Endometrial microvascular endothelial cells (primary cell): ENCODE data around the gene FAM227A. TPM values are rescaled to one million over a fixed set of nuclear protein-coding genes. Genes with fewer than 3 reads are reported as not detected.

Experiments
- in situ Hi-C: cut with HindIII; loops from 2 replicates; pipeline ENCODE4 v1.10.0; 2017; ENCODE audit warnings: low sequenced_read_pairs, low pct_unique_long_range_greater_than_20kb; ENCODE audit errors: inconsistent ontology term
- total RNA-seq: library from RNA; depleted of rRNA; stranded (reverse); fragments of >200 nt; gene quantifications from one replicate; pipeline ENCODE4 v1.2.3, GENCODE V29; 2015; ENCODE audit errors: inconsistent ontology term

Gene FAM227A
- 0.19 TPM for total RNA-seq

GRCh38 chr22:38656256-38657044 is at the start of gene FAM227A, which contains the start of gene CBY1:
Gene FAM227A, minus strand, starts transcription at chr22:38656392. Its CDS starts 6,224 bp downstream, at chr22:38650168.
Gene CBY1, plus strand, starts transcription at chr22:38656638. Its CDS starts 11,417 bp downstream, at chr22:38668055.
- in situ Hi-C loops: no loop called here

DNA sequence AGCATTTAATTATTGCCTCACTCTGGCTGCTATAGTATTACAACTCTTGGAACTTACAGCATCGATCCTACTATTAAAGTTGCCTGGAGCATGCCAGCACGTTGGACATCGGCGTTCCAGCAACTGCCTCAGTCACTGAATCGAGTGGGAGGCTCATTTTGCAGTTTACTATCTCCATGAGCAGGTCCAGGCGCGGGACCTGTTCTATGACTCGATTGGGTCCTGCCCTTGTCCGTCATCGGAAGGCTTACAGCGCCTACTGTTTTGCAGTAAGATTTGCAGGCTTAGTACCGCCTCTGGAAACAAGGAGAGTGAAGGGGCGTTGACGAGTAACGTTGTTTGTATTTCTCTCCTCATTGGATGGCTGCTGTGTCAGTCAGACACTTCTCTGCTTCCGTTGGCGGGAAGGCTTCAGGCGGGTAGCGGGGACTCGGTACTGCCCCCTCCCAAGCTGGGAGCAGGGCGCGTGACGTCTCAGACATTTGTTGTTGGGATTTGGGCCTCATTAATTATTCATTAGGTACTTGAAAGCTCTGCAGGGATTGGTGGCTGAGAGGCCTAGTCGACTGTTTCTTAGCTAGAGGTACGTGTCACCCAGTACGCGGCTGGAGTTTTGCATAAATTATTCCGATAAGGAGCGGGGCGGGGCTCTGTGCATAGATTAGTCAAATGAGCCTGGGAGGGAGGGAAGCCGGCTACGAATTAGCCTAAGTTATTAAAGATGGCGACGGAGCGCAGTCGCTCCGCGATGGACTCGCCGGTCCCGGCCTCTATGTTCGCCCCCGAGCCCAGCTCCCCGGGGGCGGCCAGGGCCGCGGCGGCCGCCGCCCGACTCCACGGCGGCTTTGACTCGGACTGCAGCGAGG is 49.3 kb upstream of the FAM227A start, which contains the start of gene GTPBP1:
TSS of gene GTPBP1 (plus strand) at position 710 of the 866 bp plus-strand sequence. CDS start at position 722, 12 bp downstream.
- in situ Hi-C loops: no loop called here

- in situ Hi-C loops: no loop called here
Observed at GRCh38 chr22:38704654-38705234, 48.6 kb upstream of the FAM227A start.

DNA sequence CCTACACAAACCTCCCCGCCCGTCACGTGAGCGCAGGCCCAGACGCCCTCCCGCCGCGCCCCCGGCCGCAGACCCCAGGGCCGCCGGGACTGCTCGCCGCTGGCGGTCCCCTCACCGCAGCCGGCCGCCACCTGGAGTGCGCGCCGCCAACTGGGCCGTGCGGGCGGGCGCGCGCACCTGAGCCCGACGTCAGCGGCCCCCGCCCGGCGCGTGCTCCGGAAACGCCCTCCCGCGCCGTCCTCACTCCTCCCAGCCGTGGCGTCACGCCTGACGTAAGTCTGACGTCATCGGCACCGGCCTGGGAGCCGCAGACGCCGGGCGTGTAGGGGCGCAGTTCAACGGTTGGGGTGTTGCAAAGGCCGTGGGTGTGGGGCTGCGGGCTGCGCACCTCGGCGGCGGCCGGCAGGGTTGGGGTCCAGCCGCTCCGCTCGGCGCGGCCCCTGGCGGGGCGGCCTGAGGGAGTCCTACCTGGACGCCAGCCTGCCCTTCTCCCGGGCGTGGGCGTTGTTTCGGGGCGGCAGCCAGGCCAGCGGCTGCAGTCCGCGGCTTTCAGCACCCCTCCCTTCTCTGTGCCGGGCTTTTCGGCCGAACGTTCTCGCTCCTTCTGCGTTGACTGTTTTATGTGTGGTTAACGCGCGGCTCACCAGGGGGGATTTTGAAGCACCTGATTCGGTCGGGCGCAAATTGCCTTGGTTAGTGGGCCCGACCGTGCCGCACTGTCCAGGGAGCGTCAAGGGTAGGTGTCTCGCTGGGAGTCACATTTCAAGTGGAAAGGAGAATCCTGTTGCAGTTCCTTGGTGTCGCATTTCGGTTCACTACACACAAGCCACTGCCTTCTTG is 44.8 kb upstream of the FAM227A start, which contains the start of gene JOSD1:
TSS of gene JOSD1 (minus strand) at position 155 of the 840 bp plus-strand sequence. CDS start 956 bp downstream, outside the sequence.
- in situ Hi-C loops: no loop called here

GRCh38 chr22:38700270-38700788 is 44.1 kb upstream of the FAM227A start:
- in situ Hi-C loops: no loop called here

DNA sequence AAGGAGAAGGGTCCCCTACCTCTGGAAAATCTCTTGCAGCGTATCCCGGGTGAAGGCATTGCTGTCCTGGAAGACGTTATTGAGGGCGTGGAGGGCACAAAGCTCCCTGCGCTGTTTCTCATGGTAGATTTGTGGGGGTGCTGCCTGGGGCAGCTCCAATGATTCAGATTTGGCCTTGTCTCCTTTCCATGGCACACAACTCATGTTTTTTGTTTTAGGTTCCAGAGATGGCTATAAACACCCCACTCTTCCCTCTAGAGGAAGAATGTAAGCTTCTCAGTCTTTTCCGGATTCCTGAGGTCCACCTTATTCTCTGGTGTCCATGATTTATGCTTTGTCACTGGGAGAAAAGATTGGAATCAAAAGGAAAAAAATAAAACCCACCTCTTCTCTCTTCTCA is 43.6 kb upstream of the FAM227A start:
- in situ Hi-C loops: no loop called here

- in situ Hi-C loops: no loop called here
Observed at GRCh38 chr22:38699143-38699542, 43.0 kb upstream of the FAM227A start.

GRCh38 chr22:38698407-38699094 is 42.4 kb upstream of the FAM227A start:
- in situ Hi-C loops: no loop called here

- in situ Hi-C loops: no loop called here
Observed at GRCh38 chr22:38697425-38698089, 41.4 kb upstream of the FAM227A start.

DNA sequence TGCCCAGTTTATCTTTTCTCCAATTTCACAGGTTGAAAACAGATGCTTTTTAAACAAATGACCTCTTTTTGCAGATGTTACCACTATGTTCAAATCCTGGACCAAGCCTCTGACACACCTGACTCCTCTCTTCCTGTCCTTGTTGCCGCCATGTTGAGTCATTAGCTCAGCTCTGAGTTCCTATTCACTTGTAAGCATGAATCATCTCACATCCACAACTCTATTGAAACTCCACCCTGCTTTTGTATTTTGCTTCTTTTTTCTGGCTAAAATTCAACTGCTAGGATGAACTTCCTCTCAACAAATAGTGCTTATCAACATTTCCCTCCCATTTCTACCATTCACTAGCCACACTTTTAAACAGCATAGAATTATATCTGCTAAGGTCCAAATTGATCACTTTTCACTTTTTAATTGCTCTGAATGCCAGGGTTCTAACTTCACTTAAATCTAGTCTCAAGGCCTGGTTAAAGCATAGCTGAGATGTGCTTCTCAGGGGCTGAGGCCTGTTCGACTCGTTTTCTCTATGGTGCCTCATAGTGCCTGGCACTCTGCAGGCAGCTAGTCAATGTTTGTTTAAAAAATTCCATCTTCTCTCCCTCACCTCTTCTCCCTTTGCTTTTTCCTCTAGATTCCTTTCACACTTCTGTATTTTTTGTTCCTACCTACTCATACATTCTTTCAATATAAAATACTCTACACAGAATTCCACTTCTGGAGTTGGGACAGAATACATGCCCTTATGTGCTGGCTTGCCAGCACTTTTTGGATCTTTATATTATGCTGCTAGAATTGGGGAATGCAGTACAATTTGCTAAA is 40.6 kb upstream of the FAM227A start:
- in situ Hi-C loops: no loop called here

GRCh38 chr22:38694940-38695339 is 38.7 kb upstream of the FAM227A start:
- in situ Hi-C loops: no loop called here

GRCh38 chr22:38694049-38694448 is 37.9 kb upstream of the FAM227A start:
- in situ Hi-C loops: no loop called here

DNA sequence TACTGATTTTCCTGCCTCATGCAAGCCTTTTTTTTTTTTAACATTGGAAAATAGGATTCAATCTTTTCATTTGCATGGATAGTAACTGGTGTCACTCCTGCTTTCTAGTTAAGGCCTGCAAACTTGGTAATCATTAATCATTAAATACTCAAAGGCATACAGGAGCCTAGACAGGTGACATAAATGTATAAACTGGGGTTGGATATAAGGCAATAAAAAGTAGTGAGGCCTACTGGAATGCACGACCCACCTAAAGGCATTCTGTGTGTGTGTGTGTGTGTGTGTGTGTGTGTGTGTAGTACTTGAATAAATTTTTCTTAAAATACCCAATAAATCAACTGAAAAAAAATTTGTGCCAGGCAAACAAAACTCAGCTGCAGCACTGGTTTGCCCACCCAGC is 33.5 kb upstream of the FAM227A start:
- in situ Hi-C loops: no loop called here

GRCh38 chr22:38685761-38686160 is 29.6 kb upstream of the FAM227A start:
- in situ Hi-C loops: no loop called here

GRCh38 chr22:38684895-38685294 is 28.7 kb upstream of the FAM227A start:
- in situ Hi-C loops: no loop called here

- in situ Hi-C loops: no loop called here
Observed at GRCh38 chr22:38681582-38682335, 25.6 kb upstream of the FAM227A start, which contains the start of gene TOMM22. Gene TOMM22, plus strand, starts transcription at chr22:38681957. Its CDS starts 22 bp downstream, at chr22:38681979.
